NCI-H446 (cell line): ENCODE data around the gene C12orf42.

ENCODE experiments used
- DNase-seq, 2 experiments: peaks; one replicate each; lab custom pipeline; 2025; lab: John Stamatoyannopoulos, UW

Gene C12orf42

DNA sequence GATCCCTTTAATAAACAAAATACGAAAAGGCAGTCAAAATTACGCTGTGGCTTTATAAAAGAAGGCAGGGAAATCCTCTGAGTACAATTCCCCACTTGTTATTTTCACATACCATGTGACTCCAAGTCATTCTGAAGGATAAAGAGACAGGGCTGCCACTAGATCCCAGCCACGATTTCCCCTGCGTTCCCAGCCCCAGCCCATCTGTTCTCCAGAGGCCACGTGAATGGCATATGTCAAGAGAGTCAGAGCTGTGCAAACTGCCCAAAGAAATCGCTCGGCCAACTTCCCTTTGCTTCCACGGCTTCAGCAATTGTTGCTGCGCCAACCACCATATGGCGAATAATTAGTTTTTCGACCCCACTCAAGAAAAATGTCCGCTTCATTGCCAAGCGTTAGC is 161.3 kb downstream of the C12orf42 start:
- peak in 1 of 2 experiments; percentile 59 for DNase-seq

DNA sequence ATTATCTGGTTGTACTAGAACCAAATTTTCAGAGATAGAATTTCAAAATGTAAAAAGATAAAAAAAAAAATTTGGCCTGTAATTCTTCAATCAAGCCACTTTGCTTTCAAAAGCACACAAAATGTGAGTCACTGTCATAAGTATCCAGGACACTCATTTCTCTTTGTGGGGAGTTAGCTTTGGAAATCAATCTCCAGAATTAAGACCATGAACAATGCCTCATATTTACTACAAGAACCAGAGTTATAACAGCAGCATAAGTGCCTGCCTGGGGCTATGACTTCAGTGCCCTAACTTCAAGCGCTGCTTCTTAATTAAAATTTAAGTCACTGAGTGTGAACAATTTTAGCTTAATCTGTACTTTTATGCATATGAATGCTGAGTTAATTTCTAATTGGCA is 162.1 kb downstream of the C12orf42 start:
- DNase-seq: no peak

DNA sequence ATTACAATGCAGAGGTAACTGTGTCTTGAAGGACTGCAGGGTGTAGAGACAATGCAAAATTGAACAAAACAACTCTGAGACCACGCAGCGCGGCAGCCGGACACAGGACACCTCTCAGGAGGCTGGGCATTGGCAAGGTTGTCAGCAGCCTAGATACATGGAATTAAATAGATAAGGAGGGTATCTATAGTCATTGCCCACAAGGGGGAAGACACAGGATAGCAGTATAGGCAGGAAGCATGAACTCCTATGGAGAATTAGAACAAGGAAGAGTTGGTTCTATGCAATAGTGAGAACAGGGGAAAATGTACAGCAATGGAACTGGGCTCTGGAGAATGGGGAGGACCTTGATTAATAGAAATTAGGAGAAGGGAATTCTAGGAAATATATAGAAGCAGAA is 164.1 kb downstream of the C12orf42 start:
- DNase-seq: no peak

DNA sequence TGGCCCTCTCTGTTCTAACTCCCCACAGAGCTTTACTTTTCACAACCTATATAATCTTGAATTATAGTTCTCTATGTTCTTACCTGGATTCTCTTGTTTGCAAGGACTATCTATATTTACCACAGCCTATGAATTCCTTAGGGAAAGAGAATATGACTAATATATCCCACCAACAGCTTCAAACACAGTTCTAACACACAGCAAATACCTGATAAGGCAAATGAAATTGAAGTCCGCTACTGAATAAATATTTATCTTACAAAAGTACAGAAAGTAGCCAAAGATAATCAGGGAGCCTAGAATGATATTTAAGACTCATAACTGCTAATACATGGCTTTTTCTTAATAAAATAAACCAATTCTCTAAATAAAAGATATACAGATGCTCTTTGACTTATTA is 165.1 kb downstream of the C12orf42 start:
- no peak for DNase-seq

DNA sequence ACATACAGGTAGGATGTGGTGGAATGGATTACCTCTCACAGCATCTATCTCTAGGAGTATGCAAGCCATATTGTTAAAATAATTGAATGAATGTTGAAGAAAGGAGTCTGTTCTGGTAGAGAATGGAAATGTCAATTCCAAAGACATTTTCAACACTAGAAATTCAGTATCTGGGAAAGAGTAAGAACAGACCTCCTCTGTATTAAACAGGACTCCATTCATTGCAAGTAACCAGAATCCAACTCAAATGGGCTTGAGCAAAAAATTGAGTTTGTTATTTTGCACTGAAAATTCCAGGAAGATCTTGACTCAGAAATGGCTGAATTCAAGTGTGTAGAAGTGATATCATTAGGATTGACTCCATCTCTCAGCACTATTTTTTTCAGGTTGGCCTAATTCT is 168.1 kb downstream of the C12orf42 start:
- DNase-seq: no peak

DNA sequence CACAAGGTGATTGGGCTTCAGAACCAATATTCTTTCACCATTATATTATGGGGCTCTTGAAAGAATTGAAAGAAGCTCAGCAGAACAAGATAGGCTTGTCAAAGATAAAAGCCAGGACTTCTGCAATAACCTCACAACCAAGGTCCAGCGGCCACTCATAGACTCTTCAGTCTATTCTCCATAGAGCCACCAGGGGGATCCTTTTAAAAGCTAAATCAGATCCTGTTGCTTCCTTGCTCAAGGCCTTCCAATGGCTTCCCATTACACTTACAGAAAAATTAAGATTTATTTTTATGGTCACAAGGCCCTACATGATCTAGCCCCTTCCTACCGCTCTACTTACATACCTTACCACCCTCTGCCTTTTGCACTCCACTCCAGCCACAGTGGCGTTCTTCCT is 169.6 kb downstream of the C12orf42 start:
- DNase-seq: peak in 1 of 2 experiments; percentile 4

DNA sequence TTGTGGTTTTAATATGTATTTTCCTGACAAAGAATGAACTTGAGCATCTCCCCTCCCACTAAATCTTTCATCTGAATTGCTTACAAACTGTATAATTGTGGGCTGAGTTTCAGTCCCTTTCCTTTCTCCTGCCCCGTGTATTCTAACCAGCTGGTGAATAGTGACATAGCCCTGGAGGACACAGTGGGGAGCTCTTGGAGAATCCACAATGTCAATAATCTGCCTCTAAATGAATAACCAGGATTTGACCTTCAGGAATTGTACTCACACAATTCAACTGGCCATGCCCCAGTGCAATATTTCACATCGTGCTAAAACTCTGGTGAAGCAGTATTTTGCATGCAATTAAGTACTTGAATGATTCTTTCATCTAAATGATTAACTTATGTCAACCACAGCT is 177.2 kb downstream of the C12orf42 start:
- no peak for DNase-seq

DNA sequence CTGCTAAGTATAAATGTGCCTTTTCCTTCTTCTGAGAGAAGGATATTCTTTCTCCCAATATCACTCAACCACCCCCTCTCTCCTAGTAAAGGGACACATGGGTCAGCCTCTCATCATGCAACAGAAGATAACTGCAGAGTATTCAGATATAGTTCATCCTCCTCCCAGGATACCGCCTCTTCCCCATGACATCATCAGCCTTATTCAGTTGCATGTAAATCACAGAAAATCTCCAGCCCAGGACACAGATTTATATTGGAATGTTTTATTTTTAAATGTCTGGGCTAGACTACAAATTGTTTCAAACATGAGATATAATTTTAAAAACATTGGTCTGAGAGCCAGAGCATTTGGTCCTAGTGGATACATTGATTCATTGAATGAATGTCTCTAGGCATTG is 178.5 kb downstream of the C12orf42 start:
- no peak for DNase-seq

DNA sequence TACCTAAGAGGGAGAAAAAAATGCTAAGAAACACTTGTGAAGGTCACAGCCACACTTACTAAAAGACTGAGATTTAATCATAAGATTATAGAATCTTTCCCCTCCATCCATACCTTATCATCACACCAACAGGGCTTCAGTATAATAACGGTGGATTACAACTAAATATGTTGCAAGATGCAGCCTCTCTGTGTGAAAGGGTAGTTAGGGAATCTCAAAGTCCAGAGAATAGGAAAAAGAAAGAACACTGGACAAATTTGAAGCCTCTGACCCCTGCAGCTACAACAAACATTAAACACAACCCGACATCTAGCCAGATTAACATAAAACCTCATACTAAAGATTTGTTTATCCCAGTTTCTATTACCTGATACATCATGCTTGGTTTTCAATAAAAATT is 181.0 kb downstream of the C12orf42 start:
- no peak for DNase-seq

DNA sequence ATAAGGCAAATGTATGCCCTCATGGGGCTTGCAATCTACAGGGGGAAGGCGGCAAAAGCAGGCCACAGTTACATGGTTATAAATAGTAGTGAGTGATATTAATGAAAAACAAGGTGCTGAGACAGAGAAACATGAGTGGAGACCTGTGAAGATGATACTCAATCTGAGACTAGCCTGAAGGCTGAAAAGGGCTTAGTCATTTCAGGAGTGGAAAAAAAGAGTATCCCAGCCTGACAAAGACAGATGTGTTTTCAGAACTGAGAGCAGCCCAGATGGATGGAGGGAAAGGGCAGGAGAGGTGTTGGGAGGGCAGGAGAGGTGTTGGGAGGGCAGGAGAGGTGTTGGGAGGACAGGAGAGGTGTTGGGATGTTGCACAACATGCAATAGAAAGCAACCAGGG is 181.9 kb downstream of the C12orf42 start:
- no peak for DNase-seq

DNA sequence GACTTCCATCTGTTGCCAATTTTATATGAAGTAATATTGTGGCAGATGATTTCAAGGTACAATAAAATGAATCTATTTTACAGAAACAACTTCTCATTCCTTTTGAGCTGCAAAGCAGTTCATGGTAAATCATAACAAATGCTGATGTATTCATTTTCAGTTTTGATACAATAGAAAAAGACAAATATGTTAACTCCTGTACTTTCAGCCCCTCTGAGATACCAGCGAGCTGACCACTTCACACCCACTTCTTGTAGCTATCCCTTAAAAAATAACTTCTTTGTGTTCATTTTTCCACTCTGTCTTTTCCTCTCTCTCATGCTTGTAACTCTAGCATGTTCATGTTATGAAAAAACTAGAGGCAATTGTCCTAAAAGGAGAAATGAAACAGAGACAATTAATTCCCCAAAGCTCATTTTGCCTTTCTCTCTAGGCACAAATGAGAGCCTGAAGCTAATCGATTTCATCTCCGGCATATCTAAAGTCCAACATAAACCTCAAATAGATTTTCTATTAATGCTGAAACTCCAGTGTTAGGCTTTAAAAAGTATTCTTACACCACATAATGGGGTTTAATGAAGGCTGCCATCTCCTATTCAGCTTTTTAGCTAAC is 182.9 kb downstream of the C12orf42 start:
- no peak for DNase-seq

DNA sequence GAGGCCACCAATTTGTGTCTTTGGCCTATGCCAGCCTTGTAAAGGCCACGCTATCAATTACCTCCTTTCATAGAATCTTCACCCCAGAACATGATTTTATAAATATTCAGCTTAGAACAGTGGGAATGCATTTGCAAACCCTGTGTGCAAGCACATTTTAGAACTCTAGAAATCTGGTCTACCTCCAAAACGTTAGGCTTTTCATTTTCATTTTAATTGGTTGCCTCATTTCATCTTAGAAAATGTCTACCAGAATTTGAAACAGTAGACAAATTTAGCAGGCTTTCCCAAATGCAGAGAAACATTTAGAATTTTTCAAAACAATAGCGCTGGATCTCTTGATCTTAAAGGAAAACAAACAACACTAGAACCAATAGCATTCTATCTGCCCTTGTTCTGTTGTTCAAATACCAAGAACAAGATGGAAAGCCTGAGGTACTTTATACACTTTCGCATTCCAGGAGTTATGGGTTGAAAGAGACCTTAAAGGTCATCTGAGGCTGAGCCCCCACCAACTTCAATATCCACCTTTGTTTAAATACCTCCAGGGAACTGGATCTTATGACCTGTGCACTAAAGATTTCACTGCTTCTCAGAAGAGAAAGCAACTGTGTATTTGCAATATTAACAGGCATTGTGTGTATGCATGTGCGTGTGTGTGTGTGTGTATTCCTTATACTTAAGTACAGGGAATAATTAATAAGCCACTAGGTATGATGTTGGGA is 185.1 kb downstream of the C12orf42 start:
- DNase-seq: no peak

DNA sequence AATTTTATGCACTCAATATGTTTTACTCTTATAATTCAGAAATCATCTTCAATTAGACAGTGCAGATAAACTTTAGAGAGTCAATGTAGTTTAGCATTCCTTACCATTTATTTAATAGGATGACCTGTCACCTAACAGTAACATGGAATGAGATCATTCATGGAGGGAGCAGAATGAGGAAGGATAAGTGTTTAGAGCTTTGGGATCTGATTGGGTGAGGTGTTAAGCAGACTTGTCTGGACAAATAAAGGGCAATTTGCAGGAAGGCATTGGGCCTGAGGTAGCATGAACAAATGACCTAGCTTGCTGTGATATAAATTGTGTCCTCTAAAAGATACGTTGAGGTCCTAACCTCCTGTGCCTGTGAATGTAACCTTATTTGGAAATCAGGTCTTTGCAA is 187.4 kb downstream of the C12orf42 start:
- DNase-seq: no peak

DNA sequence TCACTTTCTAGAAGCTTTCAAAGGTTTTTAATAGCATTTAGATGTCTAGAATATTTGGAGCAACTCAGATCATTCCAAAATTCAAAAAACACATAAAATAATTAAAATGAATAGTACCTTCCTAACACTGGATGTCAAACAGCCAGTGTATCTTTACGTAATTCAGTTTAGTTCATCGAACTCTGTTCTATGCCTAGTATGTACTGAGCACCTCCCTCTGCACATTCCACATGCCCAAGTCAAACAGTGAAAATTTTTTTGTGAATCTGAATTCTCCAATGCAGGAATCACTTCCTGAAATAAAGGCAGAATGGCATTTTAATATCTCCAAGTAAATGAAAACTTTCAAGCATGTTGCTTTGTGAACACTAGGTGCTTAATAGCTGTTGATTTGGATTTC is 192.3 kb downstream of the C12orf42 start:
- DNase-seq: no peak

DNA sequence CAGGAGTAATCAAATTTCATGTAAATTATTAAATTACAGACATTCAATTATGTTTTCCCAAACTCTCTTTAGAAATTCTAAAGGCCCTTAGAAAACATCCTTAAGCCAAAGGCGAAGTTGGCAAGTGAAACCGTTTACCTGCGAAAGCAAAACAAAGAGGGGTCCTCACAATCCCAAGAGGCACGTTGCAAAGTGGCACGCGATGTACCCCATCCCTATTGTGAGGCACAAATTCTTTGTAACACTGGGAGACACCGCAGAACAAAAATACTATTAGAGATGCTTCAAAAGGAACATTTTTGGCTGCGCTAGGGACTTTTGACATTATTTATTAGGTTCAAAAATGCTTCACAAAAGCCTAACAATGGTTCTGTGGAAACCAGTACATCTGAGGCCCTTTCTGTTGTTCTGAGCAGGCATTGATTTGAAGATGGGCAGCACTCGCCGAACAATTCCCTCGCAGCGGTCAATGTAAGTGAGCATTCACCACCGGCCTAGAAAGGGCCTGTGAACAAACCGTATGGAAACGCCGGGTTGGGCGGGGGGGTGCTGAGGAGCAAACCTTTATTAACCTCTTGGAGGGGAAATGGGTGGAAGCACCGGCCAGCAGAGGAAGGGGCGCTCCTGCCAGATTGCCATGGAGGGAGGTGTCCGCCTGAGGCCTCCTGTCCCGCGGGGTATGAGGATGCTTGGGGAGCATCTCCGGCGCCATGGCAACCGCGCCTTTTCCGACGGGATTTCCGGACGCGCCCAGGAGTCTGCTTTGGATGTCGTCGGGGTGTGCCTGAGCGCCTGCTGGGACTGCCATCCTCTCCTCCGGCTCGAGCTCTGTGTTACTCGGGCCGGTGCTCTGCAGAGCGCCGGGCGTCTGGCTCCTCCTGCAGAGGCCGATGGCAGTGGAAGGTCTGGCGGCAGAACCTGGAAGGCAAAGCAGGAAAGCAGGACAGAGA is 193.9 kb downstream of the C12orf42 start:
- no peak for DNase-seq

DNA sequence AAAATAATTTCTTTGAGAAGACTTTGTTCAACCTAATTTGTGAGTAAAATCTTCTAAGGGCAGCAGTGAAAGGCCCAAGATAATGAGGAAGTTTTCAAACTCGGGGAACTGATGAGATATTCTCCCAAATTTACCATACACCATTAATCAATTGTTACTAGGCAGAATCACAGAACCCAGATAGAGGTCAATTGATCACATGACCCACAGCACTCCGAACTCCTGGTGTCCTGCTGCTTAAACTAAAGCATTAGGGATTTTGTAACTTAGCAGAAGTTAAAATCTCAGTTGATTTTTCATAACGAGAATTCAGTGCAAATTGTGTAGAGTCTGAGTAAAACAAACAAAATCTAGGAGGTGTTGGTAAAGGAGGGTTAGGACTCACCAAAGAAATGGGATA is 207.8 kb downstream of the C12orf42 start:
- no peak for DNase-seq

DNA sequence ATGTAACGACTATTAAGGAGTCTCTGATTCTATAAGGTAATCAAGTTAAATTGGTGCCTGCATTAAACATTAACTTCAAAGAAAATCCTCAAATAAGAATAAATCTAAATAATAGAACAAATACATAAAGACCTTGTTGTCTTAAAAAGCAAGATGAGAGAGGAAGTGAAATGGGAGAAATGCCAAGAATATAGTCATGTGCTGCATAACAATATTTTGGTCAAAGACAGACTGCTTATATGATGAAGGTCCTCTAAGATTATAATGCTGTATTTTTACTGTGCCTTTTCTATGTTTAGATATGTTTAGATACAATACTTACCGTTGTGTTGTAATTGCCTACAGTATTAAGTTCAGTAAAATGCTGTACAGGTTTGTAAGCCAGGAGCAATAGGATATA is 213.6 kb downstream of the C12orf42 start:
- no peak for DNase-seq

DNA sequence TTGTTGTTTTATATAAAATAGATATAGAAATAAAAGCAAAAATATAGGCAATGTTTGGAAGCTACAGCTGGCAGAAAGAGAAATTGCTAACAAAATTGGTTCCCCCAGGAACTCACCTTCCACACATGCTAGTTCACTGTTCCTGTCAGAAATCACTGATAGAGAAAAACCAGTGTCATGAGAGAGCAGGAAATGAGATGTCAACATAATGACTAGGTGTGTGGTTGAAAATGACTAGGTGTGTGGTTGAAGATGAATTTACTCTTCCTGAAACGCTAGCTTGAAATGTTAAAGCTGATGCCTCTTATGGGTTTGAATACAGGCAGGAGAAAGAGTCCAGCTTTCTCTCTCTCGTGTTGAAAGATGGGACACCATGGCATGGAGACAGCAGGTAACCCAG is 216.3 kb downstream of the C12orf42 start:
- no peak for DNase-seq

DNA sequence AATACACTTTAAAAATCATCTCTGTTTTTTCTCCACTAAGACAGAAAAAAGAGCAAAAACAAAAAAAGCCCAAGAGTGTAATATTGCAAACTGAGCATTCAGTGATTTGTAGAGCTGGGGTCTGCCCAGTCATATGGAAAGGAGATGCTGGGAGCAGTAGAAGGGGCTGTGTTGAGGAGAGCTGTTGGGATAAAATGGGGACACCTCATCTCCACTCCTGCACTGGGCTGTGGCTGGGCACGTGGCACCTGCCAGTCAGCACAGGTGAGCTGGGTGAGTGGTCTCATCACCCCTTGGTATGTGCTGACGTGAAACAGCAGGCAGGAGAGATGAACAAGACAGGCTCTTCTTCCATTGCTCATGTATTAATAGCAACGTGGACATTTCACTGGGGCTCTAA is 217.4 kb downstream of the C12orf42 start:
- no peak for DNase-seq

DNA sequence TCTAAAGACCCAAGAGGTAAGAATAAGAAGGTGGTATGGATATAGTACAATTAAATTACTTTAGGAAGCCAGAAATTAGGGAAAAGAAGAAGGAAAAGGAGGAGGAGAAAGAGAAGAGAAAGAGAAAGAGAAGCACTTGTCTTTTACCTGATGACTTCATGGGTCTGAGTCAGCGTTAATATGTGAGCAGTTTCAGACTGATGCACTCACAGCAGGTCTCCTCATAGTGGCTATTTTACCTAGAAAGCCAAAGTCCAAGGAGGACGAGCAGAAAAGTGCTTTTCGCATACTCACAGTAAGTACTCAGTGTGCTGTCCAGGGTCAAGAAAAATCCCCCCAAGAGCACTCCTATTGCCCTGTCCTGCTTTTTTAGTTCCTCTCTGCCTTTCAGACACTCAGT is 222.1 kb downstream of the C12orf42 start:
- DNase-seq: no peak

DNA sequence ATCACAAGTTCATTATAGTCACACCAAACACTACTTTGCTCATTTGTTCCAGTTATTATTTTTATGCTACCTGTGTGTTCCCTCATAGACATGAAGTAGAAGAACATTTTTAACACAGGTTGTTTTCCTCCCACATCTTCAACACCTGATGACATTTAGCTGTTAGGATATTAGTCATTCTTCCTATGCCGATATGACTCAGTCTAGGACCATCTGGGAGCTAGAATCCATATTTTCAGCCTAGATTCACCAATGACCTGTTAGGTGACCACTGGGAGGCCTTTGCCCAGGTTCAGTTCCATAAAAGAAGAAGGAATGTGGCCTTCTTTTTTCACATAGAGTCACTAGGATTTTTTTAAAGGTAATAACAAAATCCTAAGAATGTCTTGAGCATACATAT is 222.8 kb downstream of the C12orf42 start:
- DNase-seq: no peak

DNA sequence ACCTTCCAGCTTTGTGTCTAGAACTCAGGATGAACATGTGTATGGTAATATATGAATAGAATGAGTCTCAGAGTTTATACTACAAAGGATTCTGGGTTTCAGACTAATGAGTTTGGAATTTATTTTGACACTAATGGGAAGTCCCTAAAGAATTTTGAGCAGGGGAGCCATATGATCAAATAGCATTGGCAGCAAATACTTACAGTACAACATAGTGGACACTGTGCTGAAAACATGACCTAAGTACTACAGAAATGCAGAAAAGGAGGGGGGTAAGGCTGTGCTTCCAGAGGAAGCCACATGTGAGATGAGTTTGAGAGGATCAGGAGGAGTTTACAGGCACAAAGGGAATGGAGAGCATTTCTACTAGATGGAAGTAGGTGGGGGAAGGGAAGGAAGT is 225.8 kb downstream of the C12orf42 start:
- no peak for DNase-seq
